ENCODE results near the gene PTPN7.
"Not testable (repeated sequence)": the region's sequence is repeated elsewhere in the genome, so short reads cannot be mapped to it uniquely, and the experiment has no call there.

DNA sequence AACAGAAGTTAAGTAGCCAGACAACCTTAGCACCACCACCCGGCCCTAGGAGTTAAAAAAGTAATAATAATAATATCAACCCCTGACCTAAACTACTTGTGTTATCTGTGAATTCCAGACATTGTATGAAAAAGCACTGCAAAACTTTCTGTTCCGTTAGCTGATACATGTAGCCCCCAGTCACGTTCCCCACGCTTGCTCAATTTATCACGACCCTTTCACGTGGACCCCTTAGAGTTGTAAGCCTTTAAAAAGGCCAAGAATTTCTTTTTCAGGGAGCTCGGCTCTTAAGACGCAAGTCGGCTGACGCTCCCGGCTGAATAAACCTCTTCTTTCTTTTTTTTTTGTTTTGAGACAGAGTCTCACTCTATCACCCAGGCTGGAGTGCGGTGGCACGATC is 6.7 kb upstream of the PTPN7 start:
- not testable (repeated sequence) for TF ChIP-seq EZH2 (IDR thresholded peaks at IDR 0.05; ENCODE audit: insufficient read depth, low read length)
- TF ChIP-seq, protein P1, sequence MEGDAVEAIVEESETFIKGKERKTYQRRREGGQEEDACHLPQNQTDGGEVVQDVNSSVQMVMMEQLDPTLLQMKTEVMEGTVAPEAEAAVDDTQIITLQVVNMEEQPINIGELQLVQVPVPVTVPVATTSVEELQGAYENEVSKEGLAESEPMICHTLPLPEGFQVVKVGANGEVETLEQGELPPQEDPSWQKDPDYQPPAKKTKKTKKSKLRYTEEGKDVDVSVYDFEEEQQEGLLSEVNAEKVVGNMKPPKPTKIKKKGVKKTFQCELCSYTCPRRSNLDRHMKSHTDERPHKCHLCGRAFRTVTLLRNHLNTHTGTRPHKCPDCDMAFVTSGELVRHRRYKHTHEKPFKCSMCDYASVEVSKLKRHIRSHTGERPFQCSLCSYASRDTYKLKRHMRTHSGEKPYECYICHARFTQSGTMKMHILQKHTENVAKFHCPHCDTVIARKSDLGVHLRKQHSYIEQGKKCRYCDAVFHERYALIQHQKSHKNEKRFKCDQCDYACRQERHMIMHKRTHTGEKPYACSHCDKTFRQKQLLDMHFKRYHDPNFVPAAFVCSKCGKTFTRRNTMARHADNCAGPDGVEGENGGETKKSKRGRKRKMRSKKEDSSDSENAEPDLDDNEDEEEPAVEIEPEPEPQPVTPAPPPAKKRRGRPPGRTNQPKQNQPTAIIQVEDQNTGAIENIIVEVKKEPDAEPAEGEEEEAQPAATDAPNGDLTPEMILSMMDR (IDR thresholded peaks at IDR 0.05; ENCODE audit: insufficient read depth, low read depth, low read length) = not testable (repeated sequence)
